Type B pancreatic cell (in vitro differentiated cells): ENCODE data around the gene ACOX1. TPM values are rescaled to one million over a fixed set of nuclear protein-coding genes. Genes with fewer than 3 reads are reported as not detected.

Experiments
- DNase-seq: peaks from one replicate; pipeline ENCODE4 v3.0.0; 2021; ENCODE audit warnings: mixed read lengths; ENCODE audit not compliant: unreplicated experiment; ENCODE audit errors: extremely low spot score
- H3K27ac Mint-ChIP-seq: 2 replicates; pipeline ENCODE4 v1.8.0; 2021; ENCODE audit warnings: mild to moderate bottlenecking, mixed read lengths
- H3K27me3 Mint-ChIP-seq: 2 replicates; pipeline ENCODE4 v1.8.0; 2021; ENCODE audit warnings: mixed read lengths
- H3K36me3 Mint-ChIP-seq: 2 replicates; pipeline ENCODE4 v1.8.0; 2021; ENCODE audit warnings: mixed read lengths
- H3K4me1 Mint-ChIP-seq: one replicate; pipeline ENCODE4 v1.8.0; 2021; ENCODE audit warnings: mixed read lengths; ENCODE audit not compliant: unreplicated experiment
- H3K4me3 Mint-ChIP-seq: 2 replicates; pipeline ENCODE4 v1.8.0; 2021; ENCODE audit warnings: mild to moderate bottlenecking, mixed read lengths
- H3K9me3 Mint-ChIP-seq: 2 replicates; pipeline ENCODE4 v1.8.0; 2021; ENCODE audit warnings: mixed read lengths
- CTCF ChIP-seq: fragments of 200-600 bp; sonication (generic); conservative IDR thresholded peaks from 2 replicates; pipeline ENCODE4 v1.5.0; 2021; ENCODE audit warnings: antibody characterized with exemption, mild to moderate bottlenecking
- total RNA-seq: library from RNA; stranded (reverse); gene quantifications from 2 replicates; pipeline ENCODE4 v1.2.1, GENCODE V29; 2021; ENCODE audit warnings: low replicate concordance

ACOX1 gene
- total RNA-seq, 1 donor from 2014 or later, result 48.5 TPM

GRCh38 chr17:75914643-75915267 is 64.2 kb downstream of the ACOX1 start:
- Mint-ChIP-seq H3K4me3 (no peak overlapping the region), H3K27me3 (no peaks in the 10 kb centered on the region), H3K4me1 (peaks cover 4% of the 10 kb centered on the region), H3K27ac (no peak overlapping the region), H3K9me3 (no peaks in the 10 kb centered on the region), H3K36me3 (peaks cover 4% of the 10 kb centered on the region)
- DNase-seq, result no peak
- TF ChIP-seq CTCF, result no peak

- H3K4me3 Mint-ChIP-seq, result no peak overlapping the region
- H3K27me3 Mint-ChIP-seq, result no peaks in the 10 kb centered on the region
- no peak overlapping the region for H3K27ac Mint-ChIP-seq
- peaks cover 4% of the 10 kb centered on the region for H3K36me3 Mint-ChIP-seq
- TF ChIP-seq CTCF, result no peak
- DNase-seq, result no peak
- no peaks in the 10 kb centered on the region for H3K9me3 Mint-ChIP-seq
- peaks cover 7% of the 10 kb centered on the region for H3K4me1 Mint-ChIP-seq
Measured at GRCh38 chr17:75913537-75914210, 65.3 kb downstream of the ACOX1 start.

GRCh38 chr17:75910699-75911098 is 68.3 kb downstream of the ACOX1 start:
- TF ChIP-seq CTCF, result no peak
- H3K27ac Mint-ChIP-seq, result peak overlapping the region; percentile 51
- no peaks in the 10 kb centered on the region for H3K36me3 Mint-ChIP-seq
- H3K9me3 Mint-ChIP-seq, result no peaks in the 10 kb centered on the region
- H3K27me3 Mint-ChIP-seq, result no peaks in the 10 kb centered on the region
- no peak for DNase-seq
- H3K4me1 Mint-ChIP-seq, result peaks cover 3% of the 10 kb centered on the region
- no peak overlapping the region for H3K4me3 Mint-ChIP-seq

GRCh38 chr17:75909812-75910274 is 69.1 kb downstream of the ACOX1 start:
- no peaks in the 10 kb centered on the region for H3K27me3 Mint-ChIP-seq
- DNase-seq, result no peak
- peak overlapping the region; percentile 39 for H3K27ac Mint-ChIP-seq
- H3K4me1 Mint-ChIP-seq, result peaks cover 3% of the 10 kb centered on the region
- H3K9me3 Mint-ChIP-seq, result no peaks in the 10 kb centered on the region
- no peak for TF ChIP-seq CTCF
- no peaks in the 10 kb centered on the region for H3K36me3 Mint-ChIP-seq
- H3K4me3 Mint-ChIP-seq, result no peak overlapping the region

GRCh38 chr17:75909051-75909811 is 69.7 kb downstream of the ACOX1 start:
- Mint-ChIP-seq H3K4me1 (peaks cover 3% of the 10 kb centered on the region), H3K36me3 (no peaks in the 10 kb centered on the region)

More at GRCh38 chr17:75909051-75909811, 69.7 kb downstream of the ACOX1 start:
- DNase-seq, result no peak
- H3K27ac Mint-ChIP-seq, result peak overlapping the region; percentile 77
- H3K4me3 Mint-ChIP-seq, result no peak overlapping the region
- H3K9me3 Mint-ChIP-seq, result no peaks in the 10 kb centered on the region
- no peak for TF ChIP-seq CTCF
- no peaks in the 10 kb centered on the region for H3K27me3 Mint-ChIP-seq
